UCSD-AML1 (cell line): ENCODE results near the gene TNRC6B.
A peak's percentile ranks its signal among the peaks of the same experiment; 100 is the strongest.

Experiments used
- DNase-seq: peaks from one replicate; lab custom pipeline; 2025; ENCODE audit not compliant: unreplicated experiment; lab: John Stamatoyannopoulos, UW

The TNRC6B gene

GRCh38 chr22:40239345-40239683 lies 61.6 kb downstream of the TNRC6B start:
- no peak for DNase-seq

DNA sequence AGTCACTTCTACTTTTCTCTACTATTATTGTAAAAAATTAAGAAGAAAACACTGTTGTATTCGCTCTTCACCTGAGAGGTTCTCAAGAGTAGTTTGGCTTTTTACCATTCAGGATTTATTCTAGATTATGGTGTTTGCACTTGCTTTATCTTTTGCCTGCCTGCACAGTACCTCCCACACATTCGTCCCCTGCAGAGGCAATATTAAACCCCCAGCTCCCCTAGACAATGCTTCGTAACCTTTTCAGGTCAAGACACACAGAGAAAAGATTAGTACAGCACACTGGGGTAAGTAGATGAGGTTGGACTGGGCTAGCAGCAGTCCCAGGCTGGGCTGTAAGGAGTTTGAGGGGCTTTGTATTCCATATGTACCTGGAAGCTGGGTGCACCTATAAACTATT lies 62.4 kb downstream of the TNRC6B start:
- no peak for DNase-seq

DNA sequence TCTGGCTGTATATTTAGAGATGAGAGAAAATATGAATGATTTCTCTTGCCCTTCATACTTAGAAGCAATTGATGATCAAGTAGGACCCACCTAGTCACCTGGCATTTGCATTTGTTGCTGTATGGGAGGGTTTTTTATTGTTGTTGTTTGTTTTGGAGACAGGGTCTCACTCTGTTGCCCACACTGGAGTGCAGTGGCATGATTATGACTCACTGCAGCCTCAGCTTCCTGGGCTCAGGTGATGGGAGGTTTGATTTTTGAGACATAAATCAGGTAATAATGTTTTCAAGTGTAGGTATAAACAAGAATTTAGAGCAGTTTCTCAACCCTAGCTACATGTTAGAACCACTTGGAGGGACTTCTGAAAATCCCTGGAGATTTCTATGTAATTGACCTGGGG lies 63.0 kb downstream of the TNRC6B start:
- DNase-seq, result no peak

- DNase-seq, result no peak
These were observed 63.6 kb downstream of the TNRC6B start for GRCh38 chr22:40241200-40241763.

- peak; percentile 33 for DNase-seq
These were observed 66.2 kb downstream of the TNRC6B start for GRCh38 chr22:40243891-40244290.

- no peak for DNase-seq
These were observed 66.9 kb downstream of the TNRC6B start for GRCh38 chr22:40244586-40244985.

DNA sequence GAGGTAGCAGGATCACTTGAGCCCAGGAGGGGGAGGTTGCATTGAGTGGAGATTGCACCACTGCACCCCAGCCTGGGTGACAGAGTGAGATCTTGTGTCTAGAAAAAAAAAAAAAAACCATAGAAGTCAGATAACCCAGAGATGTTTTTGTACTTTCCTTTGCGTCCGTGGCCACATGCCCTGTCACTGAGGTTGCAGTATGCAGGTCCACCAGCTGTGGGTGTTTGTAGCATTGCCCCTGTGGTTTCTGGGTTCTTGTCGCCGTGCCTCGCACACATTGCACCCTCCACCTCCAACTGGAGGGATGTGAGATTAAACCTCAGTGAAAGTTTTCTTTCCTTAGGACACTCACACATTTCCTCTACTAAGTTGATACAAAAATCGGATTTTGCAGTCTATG lies 70.3 kb downstream of the TNRC6B start:
- DNase-seq, result no peak

- no peak for DNase-seq
These were observed 71.6 kb downstream of the TNRC6B start for GRCh38 chr22:40249286-40249685.

GRCh38 chr22:40250608-40251007 lies 72.9 kb downstream of the TNRC6B start:
- DNase-seq, result no peak

- no peak for DNase-seq
These were observed 73.4 kb downstream of the TNRC6B start for GRCh38 chr22:40251106-40251505.

DNA sequence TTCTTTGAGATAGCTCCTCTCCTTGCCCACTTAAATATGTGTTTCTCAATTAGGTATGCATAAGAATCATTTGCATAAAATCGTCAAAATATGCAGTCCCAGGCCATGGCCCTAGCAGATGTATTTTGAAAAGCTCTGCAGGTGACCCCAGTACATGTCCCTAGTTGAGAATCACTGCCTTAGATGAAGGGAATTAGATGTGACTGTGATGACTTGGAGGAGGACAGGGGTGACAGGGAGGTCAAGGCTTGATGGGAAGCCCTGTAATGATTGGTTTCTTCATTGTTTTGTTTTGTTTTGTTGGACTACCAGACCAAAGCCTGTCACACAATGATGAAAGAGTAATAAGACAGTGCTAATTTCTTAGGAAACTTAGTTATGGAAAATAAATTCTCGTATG lies 74.4 kb downstream of the TNRC6B start:
- DNase-seq, result no peak

DNA sequence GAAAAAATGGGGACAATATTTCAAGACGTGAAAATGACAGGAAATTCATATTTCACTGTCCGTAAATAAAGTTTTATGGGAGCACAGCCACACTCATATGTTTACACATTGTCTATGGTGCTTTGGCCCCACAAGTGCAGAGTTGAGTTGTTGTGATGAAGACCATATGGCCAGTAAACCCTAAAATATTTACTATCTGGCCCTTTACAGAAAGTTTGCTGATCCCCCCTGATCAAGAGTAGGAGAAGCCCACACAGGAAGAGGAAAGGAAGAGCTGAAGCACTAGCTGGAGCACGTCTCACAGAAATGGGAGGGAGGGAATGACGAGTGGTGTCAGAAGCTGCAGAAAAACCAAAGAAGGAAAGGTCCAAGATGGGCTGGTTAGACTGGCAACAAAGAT lies 78.8 kb downstream of the TNRC6B start:
- DNase-seq, result no peak

GRCh38 chr22:40258017-40258416 lies 80.3 kb downstream of the TNRC6B start:
- DNase-seq, result no peak

DNA sequence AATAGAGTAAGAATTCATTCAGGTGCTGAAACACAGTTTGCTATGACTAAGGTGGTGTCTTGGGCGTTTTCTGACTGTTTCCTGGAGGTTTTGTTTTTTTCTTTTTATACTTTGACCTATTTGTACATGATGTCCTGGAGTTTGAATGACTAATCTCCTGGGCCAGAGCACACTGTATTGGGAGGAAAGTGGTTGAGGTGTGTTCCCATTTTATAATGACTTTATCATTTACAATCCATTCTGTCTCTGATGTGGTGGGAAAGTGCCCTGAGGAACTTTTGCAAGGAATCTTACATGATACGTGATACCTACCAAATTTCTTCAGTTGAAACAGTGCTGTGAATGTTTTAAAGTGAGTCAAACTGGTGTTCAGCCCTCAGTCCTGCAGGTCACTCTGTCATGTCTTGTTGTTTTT lies 80.8 kb downstream of the TNRC6B start:
- DNase-seq, result no peak

DNA sequence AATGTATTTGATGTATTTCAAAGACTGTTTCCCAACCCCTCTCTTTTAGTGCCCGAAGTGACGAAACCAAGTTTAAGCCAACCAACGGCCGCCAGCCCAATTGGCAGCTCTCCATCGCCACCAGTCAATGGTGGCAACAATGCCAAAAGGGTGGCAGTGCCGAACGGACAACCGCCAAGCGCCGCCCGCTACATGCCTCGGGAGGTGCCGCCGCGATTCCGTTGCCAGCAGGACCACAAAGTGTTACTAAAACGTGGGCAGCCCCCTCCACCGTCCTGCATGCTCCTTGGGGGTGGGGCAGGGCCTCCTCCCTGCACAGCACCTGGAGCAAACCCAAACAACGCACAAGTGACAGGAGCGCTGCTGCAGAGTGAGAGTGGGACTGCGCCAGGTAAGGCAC lies 84.1 kb downstream of the TNRC6B start:
- no peak for DNase-seq

GRCh38 chr22:40263191-40263590 lies 85.5 kb downstream of the TNRC6B start:
- DNase-seq, result peak; percentile 76

- DNase-seq, result peak; percentile 48
These were observed 88.1 kb downstream of the TNRC6B start for GRCh38 chr22:40265783-40266182.

DNA sequence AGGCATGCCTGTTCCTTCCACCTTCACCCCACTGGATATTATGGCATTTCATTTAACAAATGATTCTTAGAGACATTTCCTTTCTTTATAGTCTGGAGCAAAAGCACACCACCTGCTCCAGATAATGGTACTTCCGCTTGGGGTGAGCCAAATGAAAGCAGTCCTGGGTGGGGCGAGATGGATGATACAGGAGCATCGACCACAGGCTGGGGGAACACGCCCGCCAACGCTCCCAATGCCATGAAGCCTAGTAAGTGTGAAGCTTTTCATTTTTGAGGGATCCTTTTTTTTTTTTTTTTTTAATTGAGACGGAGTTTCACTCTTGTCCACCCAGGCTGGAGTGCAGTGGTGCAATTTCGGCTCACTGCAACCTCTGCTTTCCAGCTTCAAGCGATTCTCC lies 92.3 kb downstream of the TNRC6B start:
- DNase-seq, result no peak

DNA sequence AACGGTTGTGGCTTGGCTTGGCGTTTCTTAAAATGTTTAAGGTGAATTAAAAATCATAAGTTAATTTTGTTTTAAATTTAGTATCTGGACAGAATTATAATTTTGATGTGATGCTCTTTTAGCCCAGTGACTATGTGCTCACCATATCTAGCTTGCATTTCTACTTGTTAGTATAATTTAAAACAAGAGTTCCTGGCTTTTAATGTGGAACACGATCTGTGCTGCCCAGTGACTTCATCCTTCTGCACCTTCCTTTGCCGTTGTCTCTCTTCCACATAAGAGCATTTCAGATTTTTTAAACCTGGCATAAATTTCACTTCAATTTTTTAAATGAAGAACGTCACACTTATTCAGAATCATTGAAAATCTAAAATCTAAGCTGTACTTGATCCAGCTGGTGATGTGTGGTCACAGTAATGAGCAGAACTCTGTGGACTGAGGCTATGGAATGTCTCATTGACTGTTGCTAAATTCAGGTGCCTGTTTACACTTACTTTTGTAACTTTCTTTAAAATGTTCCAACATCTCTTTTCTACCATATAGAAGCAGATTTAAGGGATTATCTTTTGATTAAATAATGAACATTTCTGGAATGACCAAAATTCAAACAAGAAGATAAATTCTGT lies 93.1 kb downstream of the TNRC6B start:
- no peak for DNase-seq

GRCh38 chr22:40271440-40271839 lies 93.7 kb downstream of the TNRC6B start:
- DNase-seq, result no peak

GRCh38 chr22:40273319-40273718 lies 95.6 kb downstream of the TNRC6B start:
- DNase-seq, result no peak

DNA sequence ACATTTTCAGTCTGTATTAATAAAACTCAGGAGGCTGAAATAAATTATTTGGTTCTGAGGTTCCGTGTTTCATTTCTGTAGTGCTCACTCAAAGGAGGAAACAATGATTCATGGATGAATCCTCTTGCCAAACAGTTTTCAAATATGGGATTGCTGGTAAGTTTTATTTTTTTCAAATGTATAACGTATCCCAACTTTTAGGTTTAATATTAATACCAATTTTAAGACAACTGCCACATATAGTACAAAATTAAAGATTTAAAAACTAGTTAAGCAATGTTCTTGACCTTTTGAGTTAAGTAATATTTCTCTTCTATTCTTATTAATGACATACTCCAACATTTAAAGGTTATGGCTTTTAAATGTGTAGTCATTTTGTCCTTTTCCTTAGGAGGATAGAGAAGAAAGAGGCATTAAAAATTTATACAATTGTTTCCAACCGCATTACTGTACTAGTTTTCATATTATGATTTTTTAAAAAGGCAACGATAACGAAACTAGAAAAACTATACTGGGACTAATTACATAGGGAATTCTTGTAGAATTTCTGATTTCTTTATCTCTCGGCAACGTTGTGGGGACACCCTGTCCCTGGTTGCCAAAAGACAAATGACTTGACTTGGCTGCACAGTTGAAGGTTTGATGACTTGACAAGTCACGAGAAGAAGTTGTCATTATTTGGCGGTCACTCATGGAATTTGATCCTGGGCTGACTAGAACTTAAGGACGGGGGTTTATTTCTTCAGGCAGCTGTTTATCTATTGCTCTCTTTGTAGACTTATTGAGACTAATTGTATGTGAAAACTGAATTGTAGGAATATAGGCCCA lies 99.5 kb downstream of the TNRC6B start:
- DNase-seq, result no peak
